Gastroesophageal sphincter (tissue), 3 donors: ENCODE results near the gene HDAC2.

Experiments used
- POLR2AphosphoS5 ChIP-seq: sonication (generic); formaldehyde crosslinking; IDR thresholded peaks from one replicate; pipeline ENCODE4 v1.6.1; 2017; ENCODE audit warnings: antibody characterized with exemption
- TF ChIP-seq, protein P1 (sequence below), 4 experiments: fragments of 200-600 bp in 2 of 4; fragments of 450-650 bp in 2 of 4; sonication (generic) in 1 of 4; IDR thresholded peaks; one replicate each; pipeline ENCODE4 v1.5.1; 2017 to 2019; ENCODE audit warnings: antibody characterized with exemption in 4 of 4, mild to moderate bottlenecking in 2 of 4, moderate library complexity in 2 of 4

DNA sequence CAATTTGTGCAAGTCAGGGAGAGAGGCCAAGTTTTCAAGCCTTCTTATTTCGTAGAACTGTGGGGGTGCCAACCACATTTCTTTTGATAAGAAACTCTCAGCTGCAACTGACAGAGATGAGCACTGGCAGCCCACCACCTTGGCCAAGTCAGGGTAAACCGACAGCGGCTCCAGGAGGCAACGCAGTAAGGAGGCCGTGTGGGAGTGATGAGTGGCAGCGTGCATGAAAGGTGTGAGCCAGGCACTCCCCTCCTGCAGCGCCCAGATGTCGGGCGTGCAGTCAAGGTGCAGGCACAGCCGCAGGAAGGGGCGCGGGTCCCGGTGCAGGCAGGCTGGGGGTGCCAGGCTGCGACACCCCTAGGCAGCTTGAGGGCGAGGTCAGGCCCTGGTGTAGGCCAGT lies 49.2 kb upstream of the HDAC2 start:
- TF ChIP-seq, protein P1, sequence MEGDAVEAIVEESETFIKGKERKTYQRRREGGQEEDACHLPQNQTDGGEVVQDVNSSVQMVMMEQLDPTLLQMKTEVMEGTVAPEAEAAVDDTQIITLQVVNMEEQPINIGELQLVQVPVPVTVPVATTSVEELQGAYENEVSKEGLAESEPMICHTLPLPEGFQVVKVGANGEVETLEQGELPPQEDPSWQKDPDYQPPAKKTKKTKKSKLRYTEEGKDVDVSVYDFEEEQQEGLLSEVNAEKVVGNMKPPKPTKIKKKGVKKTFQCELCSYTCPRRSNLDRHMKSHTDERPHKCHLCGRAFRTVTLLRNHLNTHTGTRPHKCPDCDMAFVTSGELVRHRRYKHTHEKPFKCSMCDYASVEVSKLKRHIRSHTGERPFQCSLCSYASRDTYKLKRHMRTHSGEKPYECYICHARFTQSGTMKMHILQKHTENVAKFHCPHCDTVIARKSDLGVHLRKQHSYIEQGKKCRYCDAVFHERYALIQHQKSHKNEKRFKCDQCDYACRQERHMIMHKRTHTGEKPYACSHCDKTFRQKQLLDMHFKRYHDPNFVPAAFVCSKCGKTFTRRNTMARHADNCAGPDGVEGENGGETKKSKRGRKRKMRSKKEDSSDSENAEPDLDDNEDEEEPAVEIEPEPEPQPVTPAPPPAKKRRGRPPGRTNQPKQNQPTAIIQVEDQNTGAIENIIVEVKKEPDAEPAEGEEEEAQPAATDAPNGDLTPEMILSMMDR (IDR thresholded peaks at IDR 0.05): no peak
- TF ChIP-seq POLR2AphosphoS5: no peak
